Measurements from ENCODE around the gene ALDH1A2. TPM values are rescaled to one million over a fixed set of nuclear protein-coding genes. Genes with fewer than 3 reads are reported as not detected.
"Not testable (repeated sequence)": the region's sequence is repeated elsewhere in the genome, so short reads cannot be mapped to it uniquely, and the experiment has no call there.

The ALDH1A2 gene
- total and polyA plus RNA-seq, 2 donors: 1.8 to 17.8 TPM

GRCh38 chr15:58003810-58004209, 61.7 kb downstream of the ALDH1A2 start:
- Histone ChIP-seq H3K4me1 (ENCODE audit: control insufficient read depth in 2 of 2, insufficient read depth in 2 of 2, low read length in 2 of 2) (no peaks in the 10 kb centered on the region), H3K9me3 (ENCODE audit: control insufficient read depth in 2 of 2, insufficient read depth in 1 of 2, low read length in 1 of 2) (no peaks in the 10 kb centered on the region), H3K4me3 (ENCODE audit: low read length in 2 of 2) (no peak overlapping the region), H3K27ac (ENCODE audit: low read depth in 1 of 2, low read length in 1 of 2) (no peak overlapping the region), H3K36me3 (ENCODE audit: control insufficient read depth in 2 of 2, insufficient read depth in 2 of 2, low read length in 1 of 2) (no peaks in the 10 kb centered on the region), H3K27me3 (ENCODE audit: control insufficient read depth in 2 of 2, insufficient read depth in 1 of 2, low read length in 1 of 2) (no peaks in the 10 kb centered on the region)
- 95% methylated on average over 3 of the region's 3 CpGs for WGBS
- DNase-seq (ENCODE audit: low read depth in 6 of 9, low spot score in 9 of 9): no peak

- no peaks in the 10 kb centered on the region for H3K4me1 ChIP-seq (ENCODE audit: control insufficient read depth in 2 of 2, insufficient read depth in 2 of 2, low read length in 2 of 2)
- DNase-seq (ENCODE audit: low read depth in 6 of 9, low spot score in 9 of 9): no peak
- no peaks in the 10 kb centered on the region for H3K9me3 ChIP-seq (ENCODE audit: control insufficient read depth in 2 of 2, insufficient read depth in 1 of 2, low read length in 1 of 2)
- no peaks in the 10 kb centered on the region for H3K36me3 ChIP-seq (ENCODE audit: control insufficient read depth in 2 of 2, insufficient read depth in 2 of 2, low read length in 1 of 2)
- H3K27me3 ChIP-seq (ENCODE audit: control insufficient read depth in 2 of 2, insufficient read depth in 1 of 2, low read length in 1 of 2): no peaks in the 10 kb centered on the region
- H3K27ac ChIP-seq (ENCODE audit: low read depth in 1 of 2, low read length in 1 of 2): no peak overlapping the region
- WGBS: 90% methylated on average over 6 of the region's 6 CpGs
- no peak overlapping the region for H3K4me3 ChIP-seq (ENCODE audit: low read length in 2 of 2)
Measured at GRCh38 chr15:58002338-58003126, 63.0 kb downstream of the ALDH1A2 start.

- H3K27ac ChIP-seq (ENCODE audit: low read depth in 1 of 2, low read length in 1 of 2); H3K27me3 ChIP-seq (ENCODE audit: control insufficient read depth in 2 of 2, insufficient read depth in 1 of 2, low read length in 1 of 2); H3K4me3 ChIP-seq (ENCODE audit: low read length in 2 of 2); H3K36me3 ChIP-seq (ENCODE audit: control insufficient read depth in 2 of 2, insufficient read depth in 2 of 2, low read length in 1 of 2); H3K4me1 ChIP-seq (ENCODE audit: control insufficient read depth in 2 of 2, insufficient read depth in 2 of 2, low read length in 2 of 2); H3K9me3 ChIP-seq (ENCODE audit: control insufficient read depth in 2 of 2, insufficient read depth in 1 of 2, low read length in 1 of 2); DNase-seq (ENCODE audit: low read depth in 6 of 9, low spot score in 9 of 9): not testable (repeated sequence)
- WGBS: 89% methylated on average over 2 of the region's 2 CpGs
Measured at GRCh38 chr15:57999699-58000098, 65.8 kb downstream of the ALDH1A2 start.

GRCh38 chr15:57996561-57996960, 69.0 kb downstream of the ALDH1A2 start:
- 97% methylated on average over 1 of the region's 1 CpG for WGBS
- DNase-seq (ENCODE audit: low read depth in 6 of 9, low spot score in 9 of 9): no peak
- Histone ChIP-seq H3K4me1 (ENCODE audit: control insufficient read depth in 2 of 2, insufficient read depth in 2 of 2, low read length in 2 of 2) (no peaks in the 10 kb centered on the region), H3K27ac (ENCODE audit: low read depth in 1 of 2, low read length in 1 of 2) (no peak overlapping the region), H3K36me3 (ENCODE audit: control insufficient read depth in 2 of 2, insufficient read depth in 2 of 2, low read length in 1 of 2) (no peaks in the 10 kb centered on the region), H3K27me3 (ENCODE audit: control insufficient read depth in 2 of 2, insufficient read depth in 1 of 2, low read length in 1 of 2) (no peaks in the 10 kb centered on the region), H3K4me3 (ENCODE audit: low read length in 2 of 2) (no peak overlapping the region), H3K9me3 (ENCODE audit: control insufficient read depth in 2 of 2, insufficient read depth in 1 of 2, low read length in 1 of 2) (no peaks in the 10 kb centered on the region)

- Histone ChIP-seq H3K4me3 (ENCODE audit: low read length in 2 of 2) (no peak overlapping the region), H3K27me3 (ENCODE audit: control insufficient read depth in 2 of 2, insufficient read depth in 1 of 2, low read length in 1 of 2) (no peaks in the 10 kb centered on the region), H3K36me3 (ENCODE audit: control insufficient read depth in 2 of 2, insufficient read depth in 2 of 2, low read length in 1 of 2) (no peaks in the 10 kb centered on the region), H3K9me3 (ENCODE audit: control insufficient read depth in 2 of 2, insufficient read depth in 1 of 2, low read length in 1 of 2) (no peaks in the 10 kb centered on the region), H3K27ac (ENCODE audit: low read depth in 1 of 2, low read length in 1 of 2) (no peak overlapping the region), H3K4me1 (ENCODE audit: control insufficient read depth in 2 of 2, insufficient read depth in 2 of 2, low read length in 2 of 2) (no peaks in the 10 kb centered on the region)
- DNase-seq (ENCODE audit: low read depth in 6 of 9, low spot score in 9 of 9): no peak
- WGBS: 98% methylated on average over 3 of the region's 3 CpGs
Measured at GRCh38 chr15:57994221-57995049, 71.1 kb downstream of the ALDH1A2 start.

- DNase-seq (ENCODE audit: low read depth in 6 of 9, low spot score in 9 of 9): no peak
- Histone ChIP-seq H3K4me1 (ENCODE audit: control insufficient read depth in 2 of 2, insufficient read depth in 2 of 2, low read length in 2 of 2) (no peaks in the 10 kb centered on the region), H3K9me3 (ENCODE audit: control insufficient read depth in 2 of 2, insufficient read depth in 1 of 2, low read length in 1 of 2) (no peaks in the 10 kb centered on the region)
Measured at GRCh38 chr15:57993409-57994145, 71.9 kb downstream of the ALDH1A2 start.

GRCh38 chr15:57992761-57993355, 72.7 kb downstream of the ALDH1A2 start:
- H3K27me3 ChIP-seq (ENCODE audit: control insufficient read depth in 2 of 2, insufficient read depth in 1 of 2, low read length in 1 of 2): no peaks in the 10 kb centered on the region
- no peaks in the 10 kb centered on the region for H3K9me3 ChIP-seq (ENCODE audit: control insufficient read depth in 2 of 2, insufficient read depth in 1 of 2, low read length in 1 of 2)
- no peak for DNase-seq (ENCODE audit: low read depth in 6 of 9, low spot score in 9 of 9)
- H3K4me1 ChIP-seq (ENCODE audit: control insufficient read depth in 2 of 2, insufficient read depth in 2 of 2, low read length in 2 of 2): no peaks in the 10 kb centered on the region
- WGBS: 83% methylated on average over 6 of the region's 6 CpGs
- no peak overlapping the region for H3K4me3 ChIP-seq (ENCODE audit: low read length in 2 of 2)
- H3K36me3 ChIP-seq (ENCODE audit: control insufficient read depth in 2 of 2, insufficient read depth in 2 of 2, low read length in 1 of 2): no peaks in the 10 kb centered on the region
- H3K27ac ChIP-seq (ENCODE audit: low read depth in 1 of 2, low read length in 1 of 2): no peak overlapping the region

More at GRCh38 chr15:57993409-57994145, 71.9 kb downstream of the ALDH1A2 start:
- H3K27ac ChIP-seq (ENCODE audit: low read depth in 1 of 2, low read length in 1 of 2): no peak overlapping the region
- WGBS: 97% methylated on average over 3 of the region's 3 CpGs
- H3K36me3 ChIP-seq (ENCODE audit: control insufficient read depth in 2 of 2, insufficient read depth in 2 of 2, low read length in 1 of 2): no peaks in the 10 kb centered on the region
- H3K4me3 ChIP-seq (ENCODE audit: low read length in 2 of 2): no peak overlapping the region
- H3K27me3 ChIP-seq (ENCODE audit: control insufficient read depth in 2 of 2, insufficient read depth in 1 of 2, low read length in 1 of 2): no peaks in the 10 kb centered on the region

- Histone ChIP-seq H3K4me1 (ENCODE audit: control insufficient read depth in 2 of 2, insufficient read depth in 2 of 2, low read length in 2 of 2) (no peaks in the 10 kb centered on the region), H3K9me3 (ENCODE audit: control insufficient read depth in 2 of 2, insufficient read depth in 1 of 2, low read length in 1 of 2) (no peaks in the 10 kb centered on the region), H3K36me3 (ENCODE audit: control insufficient read depth in 2 of 2, insufficient read depth in 2 of 2, low read length in 1 of 2) (no peaks in the 10 kb centered on the region), H3K27ac (ENCODE audit: low read depth in 1 of 2, low read length in 1 of 2) (no peak overlapping the region), H3K27me3 (ENCODE audit: control insufficient read depth in 2 of 2, insufficient read depth in 1 of 2, low read length in 1 of 2) (no peaks in the 10 kb centered on the region), H3K4me3 (ENCODE audit: low read length in 2 of 2) (no peak overlapping the region)
- WGBS: 96% methylated on average over 3 of the region's 3 CpGs
- no peak for DNase-seq (ENCODE audit: low read depth in 6 of 9, low spot score in 9 of 9)
Measured at GRCh38 chr15:57973534-57973933, 92.0 kb downstream of the ALDH1A2 start.

Data from thymus (tissue), 11 donors.